Esophagus squamous epithelium (tissue), 4 donors: Measurements from ENCODE around the gene MAP6D1.

ENCODE experiments used
- POLR2A ChIP-seq, 4 donors: fragments of 450-650 bp; IDR thresholded peaks; one replicate each; pipeline ENCODE4 v1.6.1; 2017; ENCODE audit warnings: antibody characterized with exemption in 4 of 4, mild to moderate bottlenecking in 4 of 4, moderate library complexity in 3 of 4
- TF ChIP-seq, protein P1 (sequence below), 6 experiments: fragments of 450-650 bp in 4 of 6; fragments of 200-600 bp in 2 of 6; sonication (generic) in 2 of 6; IDR thresholded peaks; one replicate each; pipeline ENCODE4 v1.5.1; 2016 to 2019; ENCODE audit warnings: antibody characterized with exemption in 6 of 6, mild to moderate bottlenecking in 4 of 6, moderate library complexity in 4 of 6

DNA sequence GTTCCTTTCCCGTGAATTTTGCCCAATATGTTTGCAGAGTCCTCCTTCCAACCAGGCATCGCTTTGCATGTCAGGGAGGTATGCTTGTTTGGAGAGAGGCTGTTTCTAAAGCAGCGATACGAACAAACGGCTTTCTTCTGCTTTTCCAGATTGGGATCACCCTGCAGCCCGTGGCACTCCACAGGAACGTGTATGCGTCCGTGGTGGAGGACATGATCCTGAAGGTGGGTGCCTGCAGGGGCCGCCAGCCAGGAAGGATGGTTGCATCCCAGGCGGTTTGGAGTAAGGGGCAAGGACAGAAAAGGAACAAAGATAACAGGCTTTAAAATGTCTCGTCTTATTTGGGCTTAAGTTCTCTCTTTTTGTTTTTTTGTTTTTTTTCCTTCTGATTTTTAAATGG lies 17.5 kb downstream of the MAP6D1 start:
- TF ChIP-seq, protein P1, sequence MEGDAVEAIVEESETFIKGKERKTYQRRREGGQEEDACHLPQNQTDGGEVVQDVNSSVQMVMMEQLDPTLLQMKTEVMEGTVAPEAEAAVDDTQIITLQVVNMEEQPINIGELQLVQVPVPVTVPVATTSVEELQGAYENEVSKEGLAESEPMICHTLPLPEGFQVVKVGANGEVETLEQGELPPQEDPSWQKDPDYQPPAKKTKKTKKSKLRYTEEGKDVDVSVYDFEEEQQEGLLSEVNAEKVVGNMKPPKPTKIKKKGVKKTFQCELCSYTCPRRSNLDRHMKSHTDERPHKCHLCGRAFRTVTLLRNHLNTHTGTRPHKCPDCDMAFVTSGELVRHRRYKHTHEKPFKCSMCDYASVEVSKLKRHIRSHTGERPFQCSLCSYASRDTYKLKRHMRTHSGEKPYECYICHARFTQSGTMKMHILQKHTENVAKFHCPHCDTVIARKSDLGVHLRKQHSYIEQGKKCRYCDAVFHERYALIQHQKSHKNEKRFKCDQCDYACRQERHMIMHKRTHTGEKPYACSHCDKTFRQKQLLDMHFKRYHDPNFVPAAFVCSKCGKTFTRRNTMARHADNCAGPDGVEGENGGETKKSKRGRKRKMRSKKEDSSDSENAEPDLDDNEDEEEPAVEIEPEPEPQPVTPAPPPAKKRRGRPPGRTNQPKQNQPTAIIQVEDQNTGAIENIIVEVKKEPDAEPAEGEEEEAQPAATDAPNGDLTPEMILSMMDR (IDR thresholded peaks at IDR 0.05): no peak
- no peak for TF ChIP-seq POLR2A (IDR thresholded peaks at IDR 0.05)
